CD4-positive, alpha-beta T cell (primary cell): ENCODE data around the gene SPDL1. TPM values are rescaled to one million over a fixed set of nuclear protein-coding genes. Genes with fewer than 3 reads are reported as not detected.
A peak's percentile ranks its signal among the peaks of the same experiment; 100 is the strongest.

ENCODE experiments used
- ATAC-seq: fragments of 200-7000 bp; cut with Tn5 transposase; one replicate; pipeline ENCODE4 v1.10.0; 2022; ENCODE audit warnings: mild to moderate bottlenecking; ENCODE audit not compliant: poor library complexity
- CTCF ChIA-PET: fragments of 350-600 bp; sonication (Branson Sonifier 250); formaldehyde crosslinking; loops from one replicate; lab custom pipeline; 2021; ENCODE audit warnings: antibody characterized with exemption, inconsistent platforms; lab: Charles Lee
- POLR2A ChIA-PET: fragments of 350-600 bp; sonication (Branson Sonifier 250); formaldehyde crosslinking; loops from one replicate; lab custom pipeline; 2021; ENCODE audit warnings: antibody characterized with exemption, inconsistent platforms; lab: Charles Lee
- DNase-seq, 14 experiments: peaks; one replicate each; pipeline ENCODE4 v3.0.0-alpha.2; 2013 to 2020; ENCODE audit warnings: mixed read lengths in 2 of 14
- H3K27ac ChIP-seq, 2 donors: one replicate each; pipeline versions ENCODE4 v1.5.1 to v1.7.0; 2013; ENCODE audit warnings: low read length in 2 of 2, low read depth in 1 of 2, mild to moderate bottlenecking in 1 of 2
- H3K27me3 ChIP-seq, 2 experiments: 1 replicate in 1 of 2; 2 replicates in 1 of 2; pipeline versions ENCODE4 v1.6.1 to v1.7.0; 2013; ENCODE audit warnings: low read length in 2 of 2, control low read depth in 1 of 2, mild to moderate bottlenecking in 1 of 2, moderate library complexity in 1 of 2; ENCODE audit not compliant: insufficient read depth in 2 of 2, control insufficient read depth in 1 of 2
- H3K36me3 ChIP-seq: one replicate; pipeline ENCODE4 v1.6.1; 2013; ENCODE audit warnings: low read length, control low read depth; ENCODE audit not compliant: insufficient read depth
- H3K4me1 ChIP-seq: one replicate; pipeline ENCODE4 v1.6.1; 2013; ENCODE audit warnings: low read length, control low read depth; ENCODE audit not compliant: insufficient read depth
- H3K4me3 ChIP-seq: one replicate; pipeline ENCODE4 v1.5.1; 2013; ENCODE audit warnings: mild to moderate bottlenecking, low read length, moderate library complexity
- H3K9me3 ChIP-seq, 2 experiments: 1 replicate in 1 of 2; 2 replicates in 1 of 2; pipeline versions ENCODE4 v1.6.1 to v1.7.0; 2013; ENCODE audit warnings: low read length in 2 of 2, mild to moderate bottlenecking in 2 of 2, control low read depth in 1 of 2, moderate library complexity in 1 of 2; ENCODE audit not compliant: control insufficient read depth in 1 of 2, insufficient read depth in 1 of 2
- H3K27ac Mint-ChIP-seq: one replicate; pipeline ENCODE4 v1.8.0; 2020; ENCODE audit warnings: mixed read lengths
- H3K27me3 Mint-ChIP-seq: one replicate; pipeline ENCODE4 v1.8.0; 2021; ENCODE audit warnings: mixed read lengths
- H3K36me3 Mint-ChIP-seq: one replicate; pipeline ENCODE4 v1.8.0; 2021; ENCODE audit warnings: low read depth, mixed read lengths
- H3K4me1 Mint-ChIP-seq: one replicate; pipeline ENCODE4 v1.8.0; 2021; ENCODE audit warnings: low read depth, mixed read lengths
- H3K4me3 Mint-ChIP-seq: one replicate; pipeline ENCODE4 v1.8.0; 2020; ENCODE audit warnings: mild to moderate bottlenecking, mixed read lengths
- H3K9me3 Mint-ChIP-seq: one replicate; pipeline ENCODE4 v1.8.0; 2020; ENCODE audit warnings: mixed read lengths
- CTCF ChIP-seq: fragments of 200-600 bp; IDR thresholded peaks from one replicate; pipeline ENCODE4 v1.8.0; 2022; ENCODE audit warnings: antibody characterized with exemption, mild to moderate bottlenecking
- intact Hi-C, 2 experiments: fragments of 100-400 bp; cut with DNase I in 1 of 2; cut with micrococcal nuclease in 1 of 2; formaldehyde crosslinking; loops; one replicate each; pipeline versions ENCODE4 v1.15.1 to v1.9.0; 2023 to 2025; cut with DNase I, micrococcal nuclease
- total RNA-seq, 174 experiments: library from RNA in 2 of 174; stranded (reverse) in 2 of 174; gene quantifications; one replicate each; pipeline ENCODE4 v1.2.3 and lab custom pipeline; 2021 to 2026

The SPDL1 gene
- total RNA-seq, 2 experiments from 2014 or later, result 4.3 to 5.6 TPM

- Histone ChIP-seq H3K4me1 (peaks cover 72% of the 10 kb centered on the region), H3K4me3 (no peak overlapping the region), H3K27me3 (no peaks in the 10 kb centered on the region), H3K9me3 (no peaks in the 10 kb centered on the region), H3K36me3 (peaks cover 12% of the 10 kb centered on the region), H3K27ac (peak overlapping the region in 1 of 2 donors; percentile 12)
- peaks cover 99% of the 10 kb centered on the region for H3K4me1 Mint-ChIP-seq
- ATAC-seq (peak; percentile 37), DNase-seq (peak in 1 of 14 experiments; percentile 17)
- TF ChIP-seq CTCF, result no peak
- POLR2A ChIA-PET, result interaction anchor here (1.1 to 2.1 kb wide), 2 partner anchors 9 to 11 kb away, joined by 5 to 14 read pairs; partner anchors contain the start of gene DOCK2
- H3K27me3 Mint-ChIP-seq, result no peaks in the 10 kb centered on the region
- peak overlapping the region; percentile 80 for H3K4me3 Mint-ChIP-seq
- CTCF ChIA-PET, result no interaction called here
- H3K27ac Mint-ChIP-seq, result peak overlapping the region; percentile 81
- H3K9me3 Mint-ChIP-seq, result no peaks in the 10 kb centered on the region
- H3K36me3 Mint-ChIP-seq, result peaks cover 80% of the 10 kb centered on the region
- intact Hi-C loops, result loop anchor here in 1 of 2 experiments (5.0 kb wide), 1 partner anchor 42 kb away; no protein-coding TSS in a partner anchor
These were observed 65.2 kb downstream of the SPDL1 start for GRCh38 chr5:169648725-169649310.

- intact Hi-C loops, result loop anchor here in 1 of 2 experiments (5.0 kb wide), 1 partner anchor 42 kb away; no protein-coding TSS in a partner anchor
- no peak for TF ChIP-seq CTCF
- Histone ChIP-seq H3K27ac (no peak overlapping the region), H3K9me3 (no peaks in the 10 kb centered on the region), H3K36me3 (peaks cover 18% of the 10 kb centered on the region), H3K4me1 (peaks cover 74% of the 10 kb centered on the region), H3K4me3 (no peak overlapping the region), H3K27me3 (no peaks in the 10 kb centered on the region)
- ChIA-PET CTCF (no interaction called here), POLR2A (interaction anchor here (0.6 to 3.1 kb wide), 3 partner anchors 12 to 85 kb away, joined by 3 to 14 read pairs (median 13); partner anchors contain the start of gene DOCK2)
- peak; percentile 69 for ATAC-seq
- peak overlapping the region; percentile 81 for H3K27ac Mint-ChIP-seq
- H3K4me1 Mint-ChIP-seq, result peaks cover 99% of the 10 kb centered on the region
- H3K27me3 Mint-ChIP-seq, result no peaks in the 10 kb centered on the region
- peak in 3 of 14 experiments; percentile 42 to 50 (median 47) for DNase-seq
- H3K4me3 Mint-ChIP-seq, result peak overlapping the region; percentile 80
- H3K9me3 Mint-ChIP-seq, result no peaks in the 10 kb centered on the region
- H3K36me3 Mint-ChIP-seq, result peaks cover 82% of the 10 kb centered on the region
These were observed 65.9 kb downstream of the SPDL1 start for GRCh38 chr5:169649486-169649885.

- Histone ChIP-seq H3K9me3 (no peaks in the 10 kb centered on the region), H3K4me1 (peaks cover 86% of the 10 kb centered on the region), H3K27me3 (no peaks in the 10 kb centered on the region), H3K27ac (peak overlapping the region; percentile 17 to 73), H3K36me3 (peaks cover 32% of the 10 kb centered on the region), H3K4me3 (no peak overlapping the region)
- Mint-ChIP-seq H3K27ac (peak overlapping the region; percentile 81), H3K4me3 (peak overlapping the region; percentile 72), H3K36me3 (peaks cover 83% of the 10 kb centered on the region), H3K9me3 (no peaks in the 10 kb centered on the region), H3K27me3 (no peaks in the 10 kb centered on the region), H3K4me1 (peaks cover 99% of the 10 kb centered on the region)
- DNase-seq (peak in 3 of 14 experiments; percentile 64 to 70 (median 68)), ATAC-seq (peak; percentile 58)
- intact Hi-C loops, result loop anchor here in 1 of 2 experiments (5.0 kb wide), 1 partner anchor 69 kb away; the partner anchor contains the start of gene SPDL1
- ChIA-PET CTCF (no interaction called here), POLR2A (interaction anchor here (3.1 kb wide), 1 partner anchor 13 kb away, joined by 13 read pairs; the partner anchor contains the start of gene DOCK2)
- no peak for TF ChIP-seq CTCF
These were observed 67.2 kb downstream of the SPDL1 start for GRCh38 chr5:169650701-169651331.
